Measurements from ENCODE around the gene CARD8. TPM values are rescaled to one million over a fixed set of nuclear protein-coding genes. Genes with fewer than 3 reads are reported as not detected.

CARD8 gene
- total RNA-seq, 1 donor from 2014 or later = 57.6 TPM

DNA sequence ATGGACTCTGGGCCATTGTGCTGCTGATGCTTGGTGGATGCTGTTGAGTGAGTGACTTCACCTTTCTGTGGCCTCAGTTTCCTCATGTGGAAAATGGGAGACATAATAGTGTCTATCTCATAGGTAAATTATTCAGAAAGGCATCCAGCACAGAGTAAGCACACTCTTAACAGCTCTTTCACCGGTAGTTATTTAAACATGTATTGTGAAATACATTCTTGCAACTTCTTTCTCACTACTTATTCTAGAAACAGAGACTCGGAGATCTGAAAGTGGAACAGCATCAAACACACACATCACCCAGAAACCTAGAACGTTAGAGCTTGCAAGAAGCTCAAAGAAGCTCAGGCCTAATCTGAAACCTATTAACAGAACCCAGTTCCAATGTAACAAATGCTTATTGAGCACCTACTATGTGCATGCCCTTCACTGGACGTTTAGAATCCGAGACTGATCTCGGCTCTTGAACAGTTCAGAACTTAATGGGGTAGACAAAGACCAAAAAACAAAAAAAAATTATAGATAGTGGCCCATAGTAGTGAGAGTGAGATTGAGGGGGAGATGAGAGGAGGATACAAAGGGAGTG is 81.2 kb downstream of the CARD8 start:
- no peak for DNase-seq (ENCODE audit: low spot score)

DNA sequence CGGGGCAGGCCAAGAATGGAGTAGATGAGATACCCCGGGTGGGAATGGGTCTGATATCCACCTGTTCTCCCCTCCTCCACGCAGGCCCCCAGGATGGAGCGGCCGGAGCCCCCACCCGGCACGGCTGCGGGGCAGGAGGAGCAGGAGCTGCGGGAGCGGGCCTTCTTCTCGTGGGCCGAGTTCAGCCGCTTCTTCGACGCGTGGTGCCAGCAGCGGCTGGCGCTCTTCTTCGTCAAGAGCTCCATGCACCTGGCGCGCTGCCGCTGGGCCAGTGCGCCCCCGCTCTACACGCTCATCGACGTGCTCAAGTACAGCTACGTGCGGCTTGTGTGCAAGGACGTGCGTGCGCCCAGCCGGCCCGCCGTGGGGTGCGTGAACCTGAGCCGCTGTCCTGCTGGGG is 84.0 kb downstream of the CARD8 start:
- DNase-seq (ENCODE audit: low spot score) = no peak

DNA sequence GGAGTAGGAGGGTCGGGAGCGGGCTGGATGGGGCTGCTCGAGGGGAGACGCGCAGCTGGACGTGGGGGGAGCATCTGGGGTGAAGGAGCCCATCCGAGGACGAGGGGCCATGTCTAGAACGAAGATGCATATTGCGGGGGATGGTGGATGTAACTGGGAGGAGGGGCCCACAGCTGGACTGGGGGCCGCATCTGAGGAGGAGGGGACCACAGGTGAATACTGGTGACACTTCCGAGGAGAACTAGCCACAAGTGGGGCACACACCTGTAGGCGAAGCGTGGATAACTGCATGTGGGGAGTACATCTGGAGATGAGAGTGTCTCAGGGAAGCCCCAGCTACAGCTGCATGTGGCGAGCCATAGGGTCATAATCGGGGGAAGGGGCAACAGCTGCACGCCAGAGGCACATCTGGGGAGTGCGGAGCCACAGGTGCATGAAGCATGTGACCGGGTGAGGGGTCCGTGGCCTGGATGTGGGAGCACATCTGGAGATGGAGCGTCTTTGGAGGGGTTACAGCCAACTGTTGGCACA is 84.8 kb downstream of the CARD8 start:
- no peak for DNase-seq (ENCODE audit: low spot score)

GRCh38 chr19:48169939-48170803 is 85.5 kb downstream of the CARD8 start, which contains the start of the genes LIG1 and ZSWIM9:
Gene LIG1 (minus strand): TSS chr19:48170344. CDS start chr19:48165566, 4,778 bp downstream.
Gene ZSWIM9 (plus strand): TSS chr19:48170680. CDS start chr19:48171803, 1,123 bp downstream.
- DNase-seq (ENCODE audit: low spot score) = peak; percentile 96

GRCh38 chr19:48169578-48169938 is 86.2 kb downstream of the CARD8 start:
- DNase-seq (ENCODE audit: low spot score) = peak; percentile 95

DNA sequence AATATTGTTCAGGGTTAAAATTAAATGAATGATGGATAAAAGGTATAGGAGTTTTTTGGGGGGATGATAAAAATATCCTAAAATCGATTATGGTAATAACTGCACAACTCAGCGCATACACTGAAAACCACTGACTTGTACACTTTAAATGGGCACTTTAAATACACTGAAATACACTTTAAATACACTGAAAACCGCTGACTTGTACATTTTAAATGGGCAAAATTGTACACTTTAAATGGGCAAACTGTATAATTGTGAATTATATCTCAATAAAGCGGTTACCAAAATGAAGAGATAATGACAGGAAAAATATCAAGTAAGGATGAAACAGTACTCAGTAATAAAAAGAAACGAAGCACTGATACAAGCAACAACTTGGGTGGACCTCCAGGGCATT is 87.0 kb downstream of the CARD8 start:
- DNase-seq (ENCODE audit: low spot score) = no peak

- no peak for DNase-seq (ENCODE audit: low spot score)
Observed at GRCh38 chr19:48158210-48158790, 97.4 kb downstream of the CARD8 start.

Other genes with a start within 250 kb of the CARD8 start
- not detected for gene CABP5, start 211.8 kb downstream of the CARD8 start, total RNA-seq
- 7.1 TPM for gene PLA2G4C, start 145.1 kb downstream of the CARD8 start, total RNA-seq
- gene LIG1, start 85.6 kb downstream of the CARD8 start, total RNA-seq = 4.7 TPM
- gene ZSWIM9, start 85.2 kb downstream of the CARD8 start, total RNA-seq = 5.3 TPM
- 0.87 TPM for gene ZNF114, start 14.2 kb upstream of the CARD8 start, total RNA-seq
- gene EMP3, start 69.6 kb upstream of the CARD8 start, total RNA-seq = 91.4 TPM
- gene TMEM143, start 108.0 kb upstream of the CARD8 start, total RNA-seq = 5.8 TPM
- not detected for gene SYNGR4, start 108.5 kb upstream of the CARD8 start, total RNA-seq
- gene KDELR1, start 135.6 kb upstream of the CARD8 start, total RNA-seq = 113 TPM
- 0.48 TPM for gene GRIN2D, start 137.8 kb upstream of the CARD8 start, total RNA-seq
- 39.0 TPM for gene GRWD1, start 190.1 kb upstream of the CARD8 start, total RNA-seq
- gene KCNJ14, start 199.7 kb upstream of the CARD8 start, total RNA-seq = 1.0 TPM
- gene CYTH2, start 213.5 kb upstream of the CARD8 start, total RNA-seq = 34.9 TPM

Measured in mesenteric fat pad (tissue), 1 donor.